IPS DF 6.9 (cell line): ENCODE data around the gene RXFP2.

ENCODE experiments used
- DNase-seq: peaks from one replicate; pipeline ENCODE4 v3.0.0-alpha.2; 2013; ENCODE audit warnings: low read depth, low spot score
- H3K27ac ChIP-seq: one replicate; pipeline ENCODE4 v1.5.1; 2013; ENCODE audit warnings: low read length, control low read depth
- H3K27me3 ChIP-seq: 2 replicates; pipeline ENCODE4 v1.6.1; 2013; ENCODE audit warnings: mild to moderate bottlenecking, low read length; ENCODE audit not compliant: control insufficient read depth, insufficient read depth
- H3K36me3 ChIP-seq: 2 replicates; pipeline ENCODE4 v1.6.1; 2013; ENCODE audit warnings: low read length; ENCODE audit not compliant: control insufficient read depth, insufficient read depth
- H3K4me1 ChIP-seq: 2 replicates; pipeline ENCODE4 v1.6.1; 2013; ENCODE audit warnings: low read length; ENCODE audit not compliant: control insufficient read depth, insufficient read depth
- H3K4me3 ChIP-seq: 2 replicates; pipeline ENCODE4 v1.5.1; 2013; ENCODE audit warnings: mild to moderate bottlenecking, low read length
- H3K9me3 ChIP-seq: 2 replicates; pipeline ENCODE4 v1.6.1; 2013; ENCODE audit warnings: low read length, inconsistent platforms; ENCODE audit not compliant: control insufficient read depth, insufficient read depth
- WGBS: extraction: QIAGEN DNeasy Blood & Tissue Kit; methylation state at CpG from one replicate; pipeline ENCODE4 v1.1.7; 2013; ENCODE audit warnings: mixed read lengths, missing lambda C conversion rate; ENCODE audit not compliant: insufficient read length, insufficient coverage; 5-methylcytosine and 5-hydroxymethylcytosine counted together

Gene RXFP2, protein sequence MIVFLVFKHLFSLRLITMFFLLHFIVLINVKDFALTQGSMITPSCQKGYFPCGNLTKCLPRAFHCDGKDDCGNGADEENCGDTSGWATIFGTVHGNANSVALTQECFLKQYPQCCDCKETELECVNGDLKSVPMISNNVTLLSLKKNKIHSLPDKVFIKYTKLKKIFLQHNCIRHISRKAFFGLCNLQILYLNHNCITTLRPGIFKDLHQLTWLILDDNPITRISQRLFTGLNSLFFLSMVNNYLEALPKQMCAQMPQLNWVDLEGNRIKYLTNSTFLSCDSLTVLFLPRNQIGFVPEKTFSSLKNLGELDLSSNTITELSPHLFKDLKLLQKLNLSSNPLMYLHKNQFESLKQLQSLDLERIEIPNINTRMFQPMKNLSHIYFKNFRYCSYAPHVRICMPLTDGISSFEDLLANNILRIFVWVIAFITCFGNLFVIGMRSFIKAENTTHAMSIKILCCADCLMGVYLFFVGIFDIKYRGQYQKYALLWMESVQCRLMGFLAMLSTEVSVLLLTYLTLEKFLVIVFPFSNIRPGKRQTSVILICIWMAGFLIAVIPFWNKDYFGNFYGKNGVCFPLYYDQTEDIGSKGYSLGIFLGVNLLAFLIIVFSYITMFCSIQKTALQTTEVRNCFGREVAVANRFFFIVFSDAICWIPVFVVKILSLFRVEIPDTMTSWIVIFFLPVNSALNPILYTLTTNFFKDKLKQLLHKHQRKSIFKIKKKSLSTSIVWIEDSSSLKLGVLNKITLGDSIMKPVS

DNA sequence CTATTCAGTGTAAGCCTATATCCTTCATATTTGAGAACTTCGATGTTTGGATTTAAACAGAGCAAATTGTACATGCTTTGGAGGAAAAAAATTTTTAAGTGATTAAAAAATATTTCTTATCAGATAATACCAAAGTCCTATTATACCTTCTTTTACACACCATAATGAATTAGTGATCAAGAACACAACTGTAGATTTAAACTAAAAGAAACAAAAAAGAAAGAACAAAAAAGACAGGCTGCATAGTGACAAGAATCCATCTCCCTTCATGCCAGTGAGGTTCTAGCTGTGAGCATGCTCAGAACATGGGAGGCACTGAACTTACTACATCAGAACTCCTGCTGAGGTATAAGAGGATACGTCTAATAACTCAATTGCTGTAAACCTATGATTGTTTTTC lies at the start of gene RXFP2:
TSS of gene RXFP2 (plus strand) at position 301 of the 400 bp plus-strand sequence. CDS start at position 388, 87 bp downstream.
- Histone ChIP-seq H3K9me3 (no peaks in the 10 kb centered on the region), H3K27me3 (no peaks in the 10 kb centered on the region), H3K27ac (no peak within 1 kb of the TSS), H3K36me3 (no peaks in the 10 kb centered on the region), H3K4me1 (no peaks in the 10 kb centered on the region), H3K4me3 (no peak within 1 kb of the TSS)
- WGBS = no CpG with 5 or more reads among the region's 2 CpGs
- no peak for DNase-seq

DNA sequence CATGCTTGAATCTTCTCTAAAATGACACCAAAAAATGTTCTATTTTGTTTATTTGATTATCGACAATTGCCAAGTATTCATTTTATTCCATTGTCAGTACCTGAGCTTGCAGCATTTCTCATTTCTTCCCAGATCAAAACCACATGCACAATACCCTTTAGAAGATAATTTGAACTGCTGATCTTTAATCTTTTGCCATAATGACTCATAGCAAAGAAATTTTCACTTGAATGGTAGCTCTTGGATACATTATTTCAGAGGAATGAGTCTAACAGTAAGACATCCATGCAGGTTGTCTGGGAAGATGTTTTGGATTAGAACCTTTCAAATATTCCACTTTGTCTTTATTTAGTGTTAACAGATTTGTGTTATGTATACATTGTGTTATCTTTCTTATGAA lies 42.0 kb upstream of the RXFP2 start:
- Histone ChIP-seq H3K4me1 (no peaks in the 10 kb centered on the region), H3K4me3 (no peak overlapping the region), H3K9me3 (no peaks in the 10 kb centered on the region), H3K27me3 (no peaks in the 10 kb centered on the region), H3K27ac (no peak overlapping the region), H3K36me3 (no peaks in the 10 kb centered on the region)
- no CpG with 5 or more reads among the region's 1 CpG for WGBS
- no peak for DNase-seq

DNA sequence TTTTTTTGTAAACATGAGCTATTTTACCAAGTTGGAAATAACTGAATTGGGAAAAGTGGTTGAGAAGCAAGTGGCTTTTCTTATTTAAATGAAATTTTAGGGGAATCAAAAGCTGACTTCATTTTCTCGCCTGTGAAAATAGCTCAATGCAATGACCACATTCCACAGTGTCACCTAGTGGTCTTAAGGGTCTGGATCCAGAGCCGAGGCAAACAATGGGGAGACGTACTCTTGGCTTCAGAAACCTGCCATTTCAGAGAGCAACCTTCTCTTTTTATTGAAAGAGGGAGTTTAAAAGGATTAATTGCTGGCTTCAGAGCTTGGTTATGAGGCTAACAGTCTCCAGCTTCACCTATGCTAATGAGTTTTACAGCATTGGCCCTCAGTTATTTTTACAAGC lies 39.7 kb upstream of the RXFP2 start:
- DNase-seq = peak; percentile 29
- no peak overlapping the region for H3K27ac ChIP-seq

DNA sequence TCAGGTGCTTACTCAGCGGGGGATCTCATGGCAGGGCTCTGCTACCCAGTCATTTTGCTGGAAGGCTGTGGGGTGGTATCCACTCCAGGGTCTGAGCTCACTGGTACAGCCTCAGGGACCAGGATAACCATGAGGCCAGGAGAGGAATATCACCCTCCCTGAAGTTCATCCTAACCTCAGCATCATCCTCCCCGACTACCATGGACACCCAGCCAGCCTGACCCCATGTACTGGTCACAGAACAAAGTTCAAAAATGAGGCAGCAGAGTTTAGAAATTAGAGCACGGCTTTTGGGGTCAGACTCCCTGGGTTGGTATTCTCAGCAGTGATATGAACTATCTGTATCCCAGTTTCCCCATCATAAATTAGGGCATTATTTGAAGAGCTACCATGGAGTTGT lies 35.5 kb upstream of the RXFP2 start:
- no CpG with 5 or more reads among the region's 3 CpGs for WGBS
- H3K27ac ChIP-seq = no peak overlapping the region
- H3K36me3 ChIP-seq = no peaks in the 10 kb centered on the region
- H3K9me3 ChIP-seq = no peaks in the 10 kb centered on the region
- no peaks in the 10 kb centered on the region for H3K27me3 ChIP-seq
- no peak for DNase-seq
- H3K4me1 ChIP-seq = no peaks in the 10 kb centered on the region
- H3K4me3 ChIP-seq = no peak overlapping the region

More for the DNA sequence above, 39.7 kb upstream of the RXFP2 start:
- Histone ChIP-seq H3K27me3 (no peaks in the 10 kb centered on the region), H3K36me3 (no peaks in the 10 kb centered on the region), H3K4me1 (no peaks in the 10 kb centered on the region), H3K9me3 (no peaks in the 10 kb centered on the region), H3K4me3 (no peak overlapping the region)
- WGBS = no CpG with 5 or more reads among the region's 3 CpGs

DNA sequence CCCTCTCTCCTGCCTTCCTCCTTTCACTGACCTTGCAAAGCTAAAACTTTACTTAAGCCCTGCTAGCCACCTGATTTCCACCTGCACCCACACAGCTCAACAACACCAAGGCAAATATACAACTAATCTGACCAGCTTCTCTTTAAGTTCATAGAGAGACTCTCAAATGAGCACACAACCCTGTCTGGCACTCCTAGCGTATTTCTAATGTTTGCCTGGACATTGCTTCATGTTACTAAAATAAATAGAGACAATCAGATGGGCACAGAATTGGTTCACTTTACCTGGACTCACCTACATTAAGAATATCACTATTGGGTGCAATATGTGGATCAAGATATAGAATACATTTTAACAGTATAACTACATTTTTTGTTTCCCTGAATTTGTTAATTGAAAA lies 33.2 kb upstream of the RXFP2 start:
- no peaks in the 10 kb centered on the region for H3K9me3 ChIP-seq
- H3K27me3 ChIP-seq = no peaks in the 10 kb centered on the region
- no peak overlapping the region for H3K4me3 ChIP-seq
- H3K27ac ChIP-seq = no peak overlapping the region
- H3K36me3 ChIP-seq = no peaks in the 10 kb centered on the region
- DNase-seq = no peak
- no peaks in the 10 kb centered on the region for H3K4me1 ChIP-seq
- WGBS = no CpG with 5 or more reads among the region's 1 CpG

DNA sequence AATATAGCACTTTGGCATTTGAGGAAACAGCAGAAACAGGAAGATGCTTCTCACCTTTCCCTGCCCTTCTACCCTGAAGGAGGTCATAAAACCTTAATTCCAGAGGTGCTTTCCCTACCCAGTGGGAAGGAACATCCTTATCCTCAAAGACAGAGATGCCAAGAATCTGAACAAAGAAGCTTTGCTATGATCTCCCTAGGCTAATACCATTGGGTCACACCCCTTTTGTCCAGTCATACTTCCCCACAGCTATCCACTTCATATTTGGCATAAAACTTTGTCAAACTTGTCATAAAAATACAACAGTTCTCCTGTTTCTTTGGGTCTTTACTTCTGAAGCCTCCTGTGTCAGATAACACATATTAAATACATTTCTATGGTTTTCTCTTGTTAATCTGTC lies 21.7 kb upstream of the RXFP2 start:
- no peaks in the 10 kb centered on the region for H3K27me3 ChIP-seq
- H3K9me3 ChIP-seq = no peaks in the 10 kb centered on the region
- H3K4me3 ChIP-seq = no peak overlapping the region
- no peak for DNase-seq
- no peaks in the 10 kb centered on the region for H3K36me3 ChIP-seq
- H3K27ac ChIP-seq = no peak overlapping the region
- no peaks in the 10 kb centered on the region for H3K4me1 ChIP-seq

DNA sequence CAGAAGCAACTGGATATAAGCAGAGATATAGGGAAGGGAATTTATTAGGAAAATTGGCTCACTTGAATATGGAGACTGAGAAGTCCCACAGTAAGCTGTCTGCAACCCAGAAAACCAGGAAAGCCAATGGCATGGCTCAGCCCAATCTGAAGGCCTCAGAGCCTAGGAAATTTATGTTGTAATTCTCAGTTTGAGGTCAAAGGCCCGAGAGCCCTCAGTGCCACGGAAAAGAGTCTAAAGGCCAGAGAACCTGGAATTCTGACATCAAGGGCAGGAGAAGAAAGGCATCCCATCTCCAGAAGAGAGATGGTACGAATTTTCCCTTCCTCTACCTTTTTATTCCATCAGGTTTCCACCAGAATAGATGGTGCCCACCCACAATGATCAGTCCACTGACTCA lies 20.1 kb upstream of the RXFP2 start:
- no peaks in the 10 kb centered on the region for H3K9me3 ChIP-seq
- H3K27ac ChIP-seq = no peak overlapping the region
- DNase-seq = no peak
- no peaks in the 10 kb centered on the region for H3K27me3 ChIP-seq
- H3K4me3 ChIP-seq = no peak overlapping the region
- no peaks in the 10 kb centered on the region for H3K4me1 ChIP-seq
- no peaks in the 10 kb centered on the region for H3K36me3 ChIP-seq
- WGBS = no CpG with 5 or more reads among the region's 3 CpGs

DNA sequence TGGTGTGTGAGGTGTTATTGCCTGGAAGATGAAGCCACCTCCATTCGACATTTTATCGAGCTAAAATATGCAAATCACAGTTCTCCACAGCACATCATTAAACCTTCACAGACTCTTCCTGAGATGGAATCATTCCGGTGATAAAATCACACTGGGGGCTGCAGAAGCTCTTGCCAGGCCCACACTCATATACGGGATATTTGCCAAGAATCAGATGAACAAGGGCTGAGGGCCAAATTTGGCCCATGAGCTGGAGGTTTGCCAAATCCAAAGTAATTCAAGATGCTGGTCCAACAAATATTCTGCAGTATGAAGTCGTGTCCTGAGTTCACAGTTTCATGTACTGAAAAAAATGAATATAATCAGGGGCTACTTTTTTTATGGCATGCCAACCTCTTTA lies 16.7 kb upstream of the RXFP2 start:
- Histone ChIP-seq H3K4me3 (no peak overlapping the region), H3K27ac (no peak overlapping the region), H3K27me3 (no peaks in the 10 kb centered on the region), H3K36me3 (no peaks in the 10 kb centered on the region), H3K4me1 (no peaks in the 10 kb centered on the region), H3K9me3 (no peaks in the 10 kb centered on the region)
- WGBS = no CpG with 5 or more reads among the region's 5 CpGs
- no peak for DNase-seq

DNA sequence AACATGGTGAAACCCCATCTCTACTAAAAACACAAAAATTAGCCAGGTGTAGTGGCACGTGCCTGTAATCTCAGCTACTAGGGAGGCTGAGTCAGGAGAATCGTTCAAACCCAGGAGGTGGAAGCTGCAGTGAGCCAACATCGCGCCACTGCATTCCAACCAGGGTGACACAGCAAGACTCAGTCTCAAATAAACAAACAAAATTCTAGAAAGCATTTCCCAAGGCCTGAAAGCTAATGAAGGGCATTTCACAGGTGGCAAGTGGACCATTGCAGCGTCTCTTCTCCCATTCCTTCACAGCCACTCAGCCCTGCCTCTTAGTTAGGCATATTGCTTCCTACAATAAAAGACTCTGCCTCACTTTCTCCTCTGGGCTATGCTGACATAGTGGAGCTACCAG lies 13.5 kb upstream of the RXFP2 start:
- H3K27me3 ChIP-seq = no peaks in the 10 kb centered on the region
- no peaks in the 10 kb centered on the region for H3K36me3 ChIP-seq
- H3K27ac ChIP-seq = no peak overlapping the region
- H3K9me3 ChIP-seq = no peaks in the 10 kb centered on the region
- no peak overlapping the region for H3K4me3 ChIP-seq
- DNase-seq = no peak
- H3K4me1 ChIP-seq = no peaks in the 10 kb centered on the region
- no CpG with 5 or more reads among the region's 5 CpGs for WGBS

DNA sequence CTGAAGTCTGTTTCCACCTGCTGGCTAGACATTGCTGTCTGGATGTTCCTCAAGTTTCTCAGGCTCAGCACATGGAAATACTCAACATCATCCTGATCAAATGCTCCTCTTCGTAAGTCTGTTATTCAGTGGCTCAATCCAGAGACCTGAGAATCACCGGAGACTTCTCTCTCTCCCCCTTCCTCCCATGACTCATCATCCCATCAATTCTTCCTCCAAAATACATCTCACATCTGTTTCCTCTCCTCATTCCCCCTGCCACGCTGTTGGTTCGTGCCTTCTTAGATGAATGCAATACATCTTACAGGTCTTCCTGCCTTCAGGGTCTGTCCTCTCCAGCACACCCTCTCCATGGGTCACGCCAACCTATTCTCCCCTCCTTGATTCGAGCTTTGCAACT lies 7.4 kb upstream of the RXFP2 start:
- H3K27ac ChIP-seq = no peak overlapping the region
- WGBS = 100% methylated on average over 1 of the region's 6 CpGs
- no peak for DNase-seq

More for the DNA sequence above, 7.4 kb upstream of the RXFP2 start:
- no peaks in the 10 kb centered on the region for H3K4me1 ChIP-seq
- H3K4me3 ChIP-seq = no peak overlapping the region
- H3K36me3 ChIP-seq = no peaks in the 10 kb centered on the region
- H3K9me3 ChIP-seq = no peaks in the 10 kb centered on the region; the same call in 1 of the 2 replicates
- no peaks in the 10 kb centered on the region for H3K27me3 ChIP-seq
